HFFc6 (cell line): Measurements from ENCODE around the gene CNBD2. TPM values are rescaled to one million over a fixed set of nuclear protein-coding genes. Genes with fewer than 3 reads are reported as not detected.
A peak's percentile ranks its signal among the peaks of the same experiment; 100 is the strongest.
"Not testable (repeated sequence)": the region's sequence is repeated elsewhere in the genome, so short reads cannot be mapped to it uniquely, and the experiment has no call there.

Experiments used
- DNase-seq: peaks from one replicate; pipeline ENCODE4 v3.0.0-alpha.2; 2018
- H3K27ac Mint-ChIP-seq: 2 replicates; pipeline ENCODE4 v1.8.0; 2020; ENCODE audit warnings: mild to moderate bottlenecking, mixed read lengths
- H3K27me3 Mint-ChIP-seq: 2 replicates; pipeline ENCODE4 v1.8.0; 2021; ENCODE audit warnings: mild to moderate bottlenecking, moderate library complexity, mixed read lengths; ENCODE audit not compliant: insufficient read depth
- H3K36me3 Mint-ChIP-seq: 2 replicates; pipeline ENCODE4 v1.8.0; 2021; ENCODE audit warnings: low read depth, mixed read lengths
- H3K4me1 Mint-ChIP-seq: 2 replicates; pipeline ENCODE4 v1.8.0; 2020; ENCODE audit warnings: low read depth, mixed read lengths
- H3K4me3 Mint-ChIP-seq: 2 replicates; pipeline ENCODE4 v1.8.0; 2020; ENCODE audit warnings: mild to moderate bottlenecking, moderate library complexity, mixed read lengths
- H3K9me3 Mint-ChIP-seq: 2 replicates; pipeline ENCODE4 v1.8.0; 2020; ENCODE audit warnings: mild to moderate bottlenecking, mixed read lengths
- CTCF ChIP-seq: fragments of 200-600 bp; sonication (generic); IDR thresholded peaks from 2 replicates; pipeline ENCODE4 v1.5.0; 2021; ENCODE audit warnings: antibody characterized with exemption, mild to moderate bottlenecking
- total RNA-seq, 6 experiments: library from RNA; stranded (reverse); fragmentation: NEBNext Ultra II Directional; extraction: Animal tissue kit (Norgen Biotek cat#: 25700); gene quantifications; 2 replicates in 1 of 6; 3 replicates in 5 of 6; pipeline ENCODE4 v1.2.3, GENCODE V29; 2021

CNBD2 gene
- total RNA-seq, 6 experiments from 2014 or later, result 1.4 to 2.9 (median 2.3) TPM

- Mint-ChIP-seq H3K9me3 (no peaks in the 10 kb centered on the region), H3K27ac (peak overlapping the region; percentile 98), H3K4me1 (peaks cover 26% of the 10 kb centered on the region), H3K4me3 (peak overlapping the region; percentile 100), H3K36me3 (peaks cover 9% of the 10 kb centered on the region; the same call in 1 of the 2 replicates), H3K27me3 (peaks cover 5% of the 10 kb centered on the region)
- no peak for DNase-seq
- no peak for TF ChIP-seq CTCF
Measured at GRCh38 chr20:35952480-35953386, 15.7 kb upstream of the CNBD2 start.

GRCh38 chr20:35953387-35954199 lies 14.8 kb upstream of the CNBD2 start:
- Mint-ChIP-seq H3K4me1 (peaks cover 18% of the 10 kb centered on the region), H3K9me3 (no peaks in the 10 kb centered on the region)

GRCh38 chr20:35954200-35954906 lies 14.0 kb upstream of the CNBD2 start, which contains the start of gene SCAND1:
Gene SCAND1 (minus strand): TSS chr20:35954502. CDS start chr20:35954284, 218 bp downstream.
- Mint-ChIP-seq H3K36me3 (peaks cover 7% of the 10 kb centered on the region; the same call in 1 of the 2 replicates), H3K27ac (peak within 1 kb of the TSS; percentile 98), H3K27me3 (peaks cover 7% of the 10 kb centered on the region), H3K4me3 (peak within 1 kb of the TSS; percentile 100), H3K9me3 (no peaks in the 10 kb centered on the region), H3K4me1 (peaks cover 18% of the 10 kb centered on the region)
- DNase-seq, result peak; percentile 97
- peak; percentile 97 for TF ChIP-seq CTCF

More at GRCh38 chr20:35953387-35954199, 14.8 kb upstream of the CNBD2 start:
- Mint-ChIP-seq H3K4me3 (peak overlapping the region; percentile 100), H3K36me3 (peaks cover 7% of the 10 kb centered on the region; the same call in 1 of the 2 replicates), H3K27ac (peak overlapping the region; percentile 98), H3K27me3 (peaks cover 5% of the 10 kb centered on the region)
- DNase-seq, result peak; percentile 35
- no peak for TF ChIP-seq CTCF

GRCh38 chr20:35954907-35955251 lies 13.5 kb upstream of the CNBD2 start:
- Mint-ChIP-seq H3K9me3 (no peaks in the 10 kb centered on the region), H3K4me1 (peaks cover 18% of the 10 kb centered on the region), H3K4me3 (peak overlapping the region; percentile 100), H3K27ac (peak overlapping the region; percentile 98), H3K27me3 (peaks cover 7% of the 10 kb centered on the region), H3K36me3 (peaks cover 7% of the 10 kb centered on the region; the same call in 1 of the 2 replicates)
- DNase-seq, result peak; percentile 12
- TF ChIP-seq CTCF, result no peak

GRCh38 chr20:35956616-35957015 lies 11.8 kb upstream of the CNBD2 start:
- Mint-ChIP-seq H3K36me3 (peaks cover 7% of the 10 kb centered on the region; the same call in 1 of the 2 replicates), H3K27ac (no peak overlapping the region), H3K4me1 (peaks cover 18% of the 10 kb centered on the region), H3K27me3 (peaks cover 7% of the 10 kb centered on the region), H3K9me3 (no peaks in the 10 kb centered on the region), H3K4me3 (no peak overlapping the region)
- DNase-seq, result no peak
- no peak for TF ChIP-seq CTCF

GRCh38 chr20:35959291-35959690 lies 9.1 kb upstream of the CNBD2 start:
- H3K9me3 Mint-ChIP-seq, H3K36me3 Mint-ChIP-seq, H3K4me3 Mint-ChIP-seq, DNase-seq, H3K27me3 Mint-ChIP-seq, H3K4me1 Mint-ChIP-seq, H3K27ac Mint-ChIP-seq: not testable (repeated sequence)
